Hypothalamus (tissue), 51 donors: Measurements from ENCODE around the gene ITGA4.
A peak's percentile ranks its signal among the peaks of the same experiment; 100 is the strongest.

Source experiments
- DNase-seq, 51 donors: peaks; one replicate each; lab custom pipeline; 2025; lab: John Stamatoyannopoulos, UW

ITGA4 gene

GRCh38 chr2:181485638-181485946 is 28.4 kb downstream of the ITGA4 start:
- no peak for DNase-seq

GRCh38 chr2:181499231-181499630 is 42.0 kb downstream of the ITGA4 start:
- DNase-seq, result no peak

GRCh38 chr2:181500201-181500600 is 43.0 kb downstream of the ITGA4 start:
- no peak for DNase-seq

- DNase-seq, result no peak
These were observed 58.5 kb downstream of the ITGA4 start for GRCh38 chr2:181515719-181516118.

GRCh38 chr2:181516992-181517391 is 59.8 kb downstream of the ITGA4 start:
- DNase-seq, result no peak

GRCh38 chr2:181517685-181518301 is 60.6 kb downstream of the ITGA4 start:
- DNase-seq, result peak in 1 of 51 donors; percentile 2

- no peak for DNase-seq
These were observed 63.1 kb downstream of the ITGA4 start for GRCh38 chr2:181520253-181520652.

- DNase-seq, result no peak
These were observed 66.6 kb downstream of the ITGA4 start for GRCh38 chr2:181523756-181524155.

GRCh38 chr2:181526014-181526413 is 68.8 kb downstream of the ITGA4 start:
- DNase-seq, result no peak

- no peak for DNase-seq
These were observed 69.9 kb downstream of the ITGA4 start for GRCh38 chr2:181527058-181527457.

GRCh38 chr2:181528441-181528840 is 71.3 kb downstream of the ITGA4 start:
- DNase-seq, result no peak

- no peak for DNase-seq
These were observed 79.5 kb downstream of the ITGA4 start for GRCh38 chr2:181536730-181537129.

GRCh38 chr2:181540421-181540820 is 83.2 kb downstream of the ITGA4 start:
- DNase-seq, result no peak

GRCh38 chr2:181542170-181542569 is 85.0 kb downstream of the ITGA4 start:
- no peak for DNase-seq

GRCh38 chr2:181546086-181546485 is 88.9 kb downstream of the ITGA4 start:
- DNase-seq, result no peak

- DNase-seq, result no peak
These were observed 95.6 kb downstream of the ITGA4 start for GRCh38 chr2:181552808-181553207.

- no peak for DNase-seq
These were observed 96.1 kb downstream of the ITGA4 start for GRCh38 chr2:181553244-181553643.

- DNase-seq, result no peak
These were observed 97.1 kb downstream of the ITGA4 start for GRCh38 chr2:181554061-181554830.

- no peak for DNase-seq
These were observed 101.2 kb downstream of the ITGA4 start for GRCh38 chr2:181558371-181558770.

GRCh38 chr2:181563101-181563692 is 106.0 kb downstream of the ITGA4 start:
- no peak for DNase-seq

- DNase-seq, result no peak
These were observed 109.3 kb downstream of the ITGA4 start for GRCh38 chr2:181566334-181567032.

- no peak for DNase-seq
These were observed 112.9 kb downstream of the ITGA4 start for GRCh38 chr2:181570059-181570458.
